GM18858 (cell line): Measurements from ENCODE around the gene TRAPPC6A.
"Not testable (repeated sequence)": the region's sequence is repeated elsewhere in the genome, so short reads cannot be mapped to it uniquely, and the experiment has no call there.

Experiments used
- ATAC-seq: cut with Tn5 transposase; IDR thresholded peaks from one replicate; pipeline ENCODE4 v1.9.1; 2021; ENCODE audit not compliant: unreplicated experiment

Gene TRAPPC6A

GRCh38 chr19:45133661-45134060, 44.4 kb downstream of the TRAPPC6A start:
- ATAC-seq, result no peak

GRCh38 chr19:45130888-45131615, 47.0 kb downstream of the TRAPPC6A start:
- no peak for ATAC-seq

GRCh38 chr19:45130236-45130635, 47.8 kb downstream of the TRAPPC6A start:
- no peak for ATAC-seq

GRCh38 chr19:45128806-45129205, 49.2 kb downstream of the TRAPPC6A start:
- no peak for ATAC-seq

- ATAC-seq, result no peak
Measured at GRCh38 chr19:45128146-45128545, 49.9 kb downstream of the TRAPPC6A start.

- no peak for ATAC-seq
Measured at GRCh38 chr19:45126654-45127053, 51.4 kb downstream of the TRAPPC6A start.

GRCh38 chr19:45125975-45126493, 52.0 kb downstream of the TRAPPC6A start:
- ATAC-seq, result no peak

- no peak for ATAC-seq
Measured at GRCh38 chr19:45125360-45125759, 52.7 kb downstream of the TRAPPC6A start.

GRCh38 chr19:45124021-45124420, 54.0 kb downstream of the TRAPPC6A start:
- no peak for ATAC-seq

GRCh38 chr19:45123440-45123850, 54.6 kb downstream of the TRAPPC6A start:
- ATAC-seq, result no peak

GRCh38 chr19:45122832-45123231, 55.2 kb downstream of the TRAPPC6A start:
- no peak for ATAC-seq

- no peak for ATAC-seq
Measured at GRCh38 chr19:45121827-45122345, 56.2 kb downstream of the TRAPPC6A start.

GRCh38 chr19:45119582-45119981, 58.5 kb downstream of the TRAPPC6A start:
- ATAC-seq, result no peak

GRCh38 chr19:45118591-45119355, 59.3 kb downstream of the TRAPPC6A start:
- ATAC-seq, result not testable (repeated sequence)

GRCh38 chr19:45118106-45118505, 59.9 kb downstream of the TRAPPC6A start:
- no peak for ATAC-seq

- no peak for ATAC-seq
Measured at GRCh38 chr19:45117671-45118070, 60.4 kb downstream of the TRAPPC6A start.

- ATAC-seq, result no peak
Measured at GRCh38 chr19:45117167-45117594, 60.9 kb downstream of the TRAPPC6A start.

GRCh38 chr19:45115809-45116615, 62.0 kb downstream of the TRAPPC6A start:
- no peak for ATAC-seq

- no peak for ATAC-seq
Measured at GRCh38 chr19:45114116-45114515, 63.9 kb downstream of the TRAPPC6A start.

- no peak for ATAC-seq
Measured at GRCh38 chr19:45113628-45114027, 64.4 kb downstream of the TRAPPC6A start.
